ENCODE measurements around the gene SPPL2B.
"Not testable (repeated sequence)": the region's sequence is repeated elsewhere in the genome, so short reads cannot be mapped to it uniquely, and the experiment has no call there.

The SPPL2B gene

GRCh38 chr19:2328401-2329148, at the start of gene SPPL2B, which contains the start of gene LSM7:
Gene SPPL2B, plus strand, starts transcription at chr19:2328684. Its CDS starts 26 bp downstream, at chr19:2328710.
Gene LSM7, minus strand, starts transcription at chr19:2328586. Its CDS starts 20 bp downstream, at chr19:2328566.
- peak within 1 kb of the TSS; percentile 92 for H3K4me3 ChIP-seq (ENCODE audit: control insufficient read depth, low read depth, low read length)
- TF ChIP-seq CTCF (conservative IDR thresholded peaks at IDR 0.05; ENCODE audit: control insufficient read depth, insufficient read depth, low read depth, low read length) = no peak
- peak; percentile 78 for DNase-seq (ENCODE audit: low read depth)

GRCh38 chr19:2280633-2281264, 47.7 kb upstream of the SPPL2B start:
- no peak for TF ChIP-seq CTCF (conservative IDR thresholded peaks at IDR 0.05; ENCODE audit: control insufficient read depth, insufficient read depth, low read depth, low read length)
- DNase-seq (ENCODE audit: low read depth) = no peak
- H3K4me3 ChIP-seq (ENCODE audit: control insufficient read depth, low read depth, low read length) = no peak overlapping the region

GRCh38 chr19:2281265-2282061, 47.0 kb upstream of the SPPL2B start:
- not testable (repeated sequence) for DNase-seq (ENCODE audit: low read depth); H3K4me3 ChIP-seq (ENCODE audit: control insufficient read depth, low read depth, low read length)

- no peak for TF ChIP-seq CTCF (conservative IDR thresholded peaks at IDR 0.05; ENCODE audit: control insufficient read depth, insufficient read depth, low read depth, low read length)
- DNase-seq (ENCODE audit: low read depth) = no peak
- H3K4me3 ChIP-seq (ENCODE audit: control insufficient read depth, low read depth, low read length) = peak within 1 kb of the TSS; percentile 2
These were observed 46.2 kb upstream of the SPPL2B start, which contains the start of gene PEAK3 for GRCh38 chr19:2282062-2282861. Gene PEAK3, minus strand, starts transcription at chr19:2282175. Its CDS starts 1,244 bp downstream, at chr19:2280931.

- no peak for DNase-seq (ENCODE audit: low read depth)
- no peak for TF ChIP-seq CTCF (conservative IDR thresholded peaks at IDR 0.05; ENCODE audit: control insufficient read depth, insufficient read depth, low read depth, low read length)
- no peak overlapping the region for H3K4me3 ChIP-seq (ENCODE audit: control insufficient read depth, low read depth, low read length)
These were observed 45.6 kb upstream of the SPPL2B start for GRCh38 chr19:2282862-2283237.

- no peak overlapping the region for H3K4me3 ChIP-seq (ENCODE audit: control insufficient read depth, low read depth, low read length)
- no peak for TF ChIP-seq CTCF (conservative IDR thresholded peaks at IDR 0.05; ENCODE audit: control insufficient read depth, insufficient read depth, low read depth, low read length)
- DNase-seq (ENCODE audit: low read depth) = no peak
These were observed 44.5 kb upstream of the SPPL2B start for GRCh38 chr19:2283835-2284507.

All from fibroblast of mammary gland (primary cell).